DND-41 (cell line): ENCODE results near the gene SBK3.
A peak's percentile ranks its signal among the peaks of the same experiment; 100 is the strongest.

Source experiments
- ATAC-seq: fragments of 200-7000 bp; cut with Tn5 transposase; 3 replicates; pipeline ENCODE4 v1.9.1; 2021; ENCODE audit warnings: low read depth; ENCODE audit not compliant: insufficient read depth
- DNase-seq: peaks from one replicate; pipeline ENCODE4 v3.0.0-alpha.2; 2020
- H2AFZ ChIP-seq: 2 replicates; pipeline ENCODE4 v1.6.0; 2012; ENCODE audit warnings: low read depth, low read length
- H3K27ac ChIP-seq: 2 replicates; pipeline ENCODE4 v1.5.1; 2012; ENCODE audit warnings: low read length, inconsistent platforms
- H3K27me3 ChIP-seq: fragments of 200-600 bp; sonication (generic); 2 replicates; pipeline ENCODE4 v1.6.0; 2012; ENCODE audit warnings: low read length, mild to moderate bottlenecking, inconsistent platforms; ENCODE audit not compliant: insufficient read depth, poor library complexity
- H3K36me3 ChIP-seq: 2 replicates; pipeline ENCODE4 v1.5.1; 2012; ENCODE audit warnings: low read length, inconsistent platforms; ENCODE audit not compliant: insufficient read depth
- H3K4me1 ChIP-seq: 2 replicates; pipeline ENCODE4 v1.5.1; 2012; ENCODE audit warnings: mild to moderate bottlenecking, low read length; ENCODE audit not compliant: insufficient read depth
- H3K4me2 ChIP-seq: 2 replicates; pipeline ENCODE4 v1.6.0; 2012; ENCODE audit warnings: mild to moderate bottlenecking, moderate library complexity, low read length, inconsistent platforms; ENCODE audit not compliant: insufficient read depth
- H3K4me3 ChIP-seq, 2 experiments: fragments of 200-600 bp in 1 of 2; shearing (Covaris generic) in 1 of 2; 2 replicates each; pipeline ENCODE4 v1.5.1; 2012 to 2016; ENCODE audit warnings: inconsistent platforms in 2 of 2, low read length in 2 of 2, mild to moderate bottlenecking in 2 of 2, low read depth in 1 of 2, moderate library complexity in 1 of 2
- H3K79me2 ChIP-seq: 2 replicates; pipeline ENCODE4 v1.6.0; 2012; ENCODE audit warnings: low read length, inconsistent platforms; ENCODE audit not compliant: insufficient read depth
- H3K9ac ChIP-seq: 2 replicates; pipeline ENCODE4 v1.6.0; 2012; ENCODE audit warnings: low read depth, mild to moderate bottlenecking, inconsistent platforms, low read length, moderate library complexity
- H3K9me3 ChIP-seq: 2 replicates; pipeline ENCODE4 v1.5.1; 2012; ENCODE audit warnings: low read length, moderate library complexity, mild to moderate bottlenecking, inconsistent platforms; ENCODE audit not compliant: insufficient read depth, severe bottlenecking
- H4K20me1 ChIP-seq: 2 replicates; pipeline ENCODE4 v1.6.0; 2012; ENCODE audit warnings: low read length; ENCODE audit not compliant: insufficient read depth
- EZH2 ChIP-seq: IDR thresholded peaks from 3 replicates; pipeline ENCODE4 v1.6.1; 2012; ENCODE audit warnings: borderline replicate concordance, low read depth, mild to moderate bottlenecking, moderate library complexity, low read length, inconsistent platforms; ENCODE audit not compliant: severe bottlenecking
- TF ChIP-seq, protein P1 (sequence below): IDR thresholded peaks from 2 replicates; pipeline ENCODE4 v1.5.1; 2012; ENCODE audit warnings: borderline replicate concordance, low read length, moderate library complexity, mild to moderate bottlenecking; ENCODE audit not compliant: poor library complexity, severe bottlenecking; ENCODE audit errors: extremely low read depth

The SBK3 gene

DNA sequence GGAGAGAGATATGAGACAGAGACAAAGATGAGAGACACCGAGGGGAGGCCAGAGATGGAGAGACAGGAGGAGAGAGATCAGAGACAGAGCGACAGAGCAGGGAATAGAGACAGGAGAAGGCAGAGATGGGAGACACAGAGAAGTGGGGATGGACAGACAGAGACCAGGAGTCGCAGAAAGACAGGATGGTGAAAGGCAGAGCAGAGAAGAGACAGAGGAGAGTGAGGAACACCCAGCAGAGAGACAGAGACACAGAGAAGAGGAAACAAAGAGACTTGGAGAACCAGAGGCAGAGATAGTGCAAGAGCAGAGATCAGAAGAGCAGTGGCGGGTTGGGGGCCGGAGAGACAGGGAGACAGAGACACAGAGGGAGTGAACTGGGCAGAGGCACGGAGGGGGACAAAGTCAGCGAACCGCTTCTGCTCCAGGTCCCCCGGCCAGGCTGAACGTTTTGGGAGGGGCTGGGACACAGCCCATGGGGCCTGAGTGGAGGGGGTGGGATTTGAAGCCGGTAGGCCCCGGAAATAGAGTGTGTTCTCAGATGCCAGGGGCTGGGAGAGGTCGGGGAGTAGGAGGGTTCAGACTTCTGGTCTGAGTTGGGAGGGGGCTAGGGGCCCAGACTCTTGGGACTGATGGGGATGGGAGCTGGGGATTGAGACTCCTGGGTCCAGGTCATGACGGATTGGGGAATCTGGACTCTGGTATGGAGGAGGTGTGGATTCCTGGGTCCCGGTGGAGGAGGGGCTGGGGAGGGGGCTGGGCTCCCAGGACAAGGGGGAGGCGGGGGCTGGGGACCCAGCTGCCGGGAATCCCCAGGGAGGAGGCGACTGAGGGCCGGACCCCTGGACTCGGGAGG is 34.7 kb upstream of the SBK3 start:
- Histone ChIP-seq H3K4me2 (peak overlapping the region; percentile 95), H3K36me3 (peaks cover 12% of the 10 kb centered on the region), H2AFZ (peak overlapping the region; percentile 98), H3K27me3 (no peaks in the 10 kb centered on the region), H4K20me1 (no peaks in the 10 kb centered on the region), H3K4me3 (peak overlapping the region; percentile 61 to 70; a peak in 3 of 4 replicates), H3K9me3 (no peaks in the 10 kb centered on the region), H3K79me2 (peaks cover 23% of the 10 kb centered on the region), H3K4me1 (peaks cover 18% of the 10 kb centered on the region), H3K27ac (peak overlapping the region; percentile 80), H3K9ac (peak overlapping the region; percentile 75)
- peak; percentile 72 for ATAC-seq
- TF ChIP-seq, protein P1, sequence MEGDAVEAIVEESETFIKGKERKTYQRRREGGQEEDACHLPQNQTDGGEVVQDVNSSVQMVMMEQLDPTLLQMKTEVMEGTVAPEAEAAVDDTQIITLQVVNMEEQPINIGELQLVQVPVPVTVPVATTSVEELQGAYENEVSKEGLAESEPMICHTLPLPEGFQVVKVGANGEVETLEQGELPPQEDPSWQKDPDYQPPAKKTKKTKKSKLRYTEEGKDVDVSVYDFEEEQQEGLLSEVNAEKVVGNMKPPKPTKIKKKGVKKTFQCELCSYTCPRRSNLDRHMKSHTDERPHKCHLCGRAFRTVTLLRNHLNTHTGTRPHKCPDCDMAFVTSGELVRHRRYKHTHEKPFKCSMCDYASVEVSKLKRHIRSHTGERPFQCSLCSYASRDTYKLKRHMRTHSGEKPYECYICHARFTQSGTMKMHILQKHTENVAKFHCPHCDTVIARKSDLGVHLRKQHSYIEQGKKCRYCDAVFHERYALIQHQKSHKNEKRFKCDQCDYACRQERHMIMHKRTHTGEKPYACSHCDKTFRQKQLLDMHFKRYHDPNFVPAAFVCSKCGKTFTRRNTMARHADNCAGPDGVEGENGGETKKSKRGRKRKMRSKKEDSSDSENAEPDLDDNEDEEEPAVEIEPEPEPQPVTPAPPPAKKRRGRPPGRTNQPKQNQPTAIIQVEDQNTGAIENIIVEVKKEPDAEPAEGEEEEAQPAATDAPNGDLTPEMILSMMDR, result no peak
- TF ChIP-seq EZH2, result no peak
- DNase-seq, result peak; percentile 57

DNA sequence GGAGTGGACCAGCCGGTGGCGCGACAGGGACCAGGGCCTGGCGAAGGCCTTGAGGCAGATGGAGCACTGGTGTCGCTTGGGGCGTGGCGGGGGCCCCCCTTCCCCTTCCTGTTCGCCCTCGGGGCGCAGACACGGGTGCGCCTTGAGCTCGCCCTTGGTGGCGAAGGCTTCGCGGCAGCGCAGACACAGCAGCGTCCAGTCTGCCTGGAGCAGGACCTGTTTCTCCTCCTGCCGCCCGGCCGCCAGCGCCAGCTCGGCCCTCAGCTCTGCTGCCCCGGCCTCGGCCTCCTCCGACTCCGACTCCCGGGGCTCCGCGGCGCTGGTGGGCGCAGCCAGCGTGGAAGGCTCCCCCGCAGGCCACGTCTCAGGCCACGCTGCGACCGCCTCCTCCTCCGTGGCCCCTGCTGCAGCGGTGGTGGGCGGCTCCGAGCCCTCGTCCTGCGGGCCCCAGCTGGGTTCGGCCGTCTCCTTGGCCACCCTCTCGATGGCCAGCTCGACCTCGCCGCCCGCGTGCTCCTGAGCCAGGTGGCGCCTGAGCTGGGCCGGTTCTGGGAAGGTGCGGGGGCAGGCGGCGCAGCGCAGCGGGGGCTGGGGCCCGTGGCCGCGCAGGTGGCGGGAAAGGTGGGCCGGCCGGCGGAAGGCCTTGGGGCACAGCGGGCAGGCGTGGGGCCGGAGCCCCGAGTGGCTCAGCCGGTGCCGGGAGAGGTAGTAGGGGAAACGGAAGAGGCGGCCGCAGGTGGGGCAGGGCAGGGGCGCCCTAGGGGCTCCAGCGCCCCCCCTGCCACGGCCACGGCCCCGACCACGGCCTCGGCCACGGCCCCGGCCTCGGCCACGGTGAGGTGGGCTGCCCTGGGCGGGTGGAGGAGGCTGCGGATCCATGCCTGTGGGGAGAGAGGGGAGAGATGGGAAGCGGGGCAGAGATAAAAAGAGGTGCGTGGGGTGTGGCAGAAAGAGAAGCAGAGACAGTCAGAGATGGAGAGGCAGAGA is 33.7 kb upstream of the SBK3 start:
- H3K4me1 ChIP-seq, result peaks cover 18% of the 10 kb centered on the region
- ATAC-seq (no peak), DNase-seq (no peak)
- peak overlapping the region; percentile 80; the same call in 1 of the 2 replicates for H3K27ac ChIP-seq
- TF ChIP-seq, protein P1, result no peak
- TF ChIP-seq EZH2, result no peak
- peak overlapping the region; percentile 61 to 70; a peak in 3 of 4 replicates for H3K4me3 ChIP-seq
- peak overlapping the region; percentile 95 for H3K4me2 ChIP-seq
- H3K9ac ChIP-seq, result peak overlapping the region; percentile 75
- no peaks in the 10 kb centered on the region for H3K9me3 ChIP-seq
- H2AFZ ChIP-seq, result no peak overlapping the region
- no peaks in the 10 kb centered on the region for H4K20me1 ChIP-seq
- H3K79me2 ChIP-seq, result peaks cover 23% of the 10 kb centered on the region
- H3K27me3 ChIP-seq, result no peaks in the 10 kb centered on the region
- peaks cover 12% of the 10 kb centered on the region for H3K36me3 ChIP-seq

DNA sequence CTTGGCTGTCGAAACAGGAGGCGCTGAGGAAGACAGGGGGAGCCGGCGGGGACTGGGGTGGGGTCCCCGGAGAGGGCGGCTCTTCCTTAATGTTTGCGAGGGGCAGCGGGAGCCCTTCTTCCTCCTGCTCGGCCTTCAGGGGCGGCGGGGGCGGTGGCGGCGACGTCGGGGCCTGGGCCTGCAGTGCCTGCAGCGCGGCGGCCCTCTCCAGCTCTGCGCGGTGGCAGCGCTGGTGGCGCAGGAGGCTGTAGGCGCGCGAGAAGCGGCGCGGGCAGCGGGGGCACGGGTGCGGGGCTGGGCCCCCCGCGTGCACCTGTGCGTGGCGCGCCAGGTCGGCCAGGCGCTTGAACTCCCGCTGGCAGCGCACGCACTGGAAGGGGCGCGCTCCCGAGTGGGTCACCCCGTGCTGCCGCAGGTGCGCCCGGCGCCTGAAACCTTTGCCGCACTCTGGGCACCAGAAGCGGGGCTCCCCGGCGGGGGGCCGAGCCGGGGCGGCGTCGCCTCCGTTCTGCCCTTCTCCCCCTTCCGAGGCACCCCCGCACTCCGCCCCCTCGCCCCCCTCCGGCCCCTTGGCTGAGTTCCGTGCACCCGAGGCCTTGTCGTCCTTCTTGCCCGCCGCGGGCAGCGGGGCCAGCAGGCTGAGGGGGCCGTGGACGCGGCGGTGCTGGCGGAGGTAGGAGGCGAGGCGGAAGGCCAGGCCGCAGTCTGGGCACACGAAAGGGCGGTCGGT is 32.9 kb upstream of the SBK3 start:
- no peak for TF ChIP-seq EZH2
- TF ChIP-seq, protein P1, result no peak
- no peaks in the 10 kb centered on the region for H4K20me1 ChIP-seq
- H3K9me3 ChIP-seq, result no peaks in the 10 kb centered on the region
- H3K36me3 ChIP-seq, result peaks cover 12% of the 10 kb centered on the region
- H3K27ac ChIP-seq, result no peak overlapping the region
- H3K4me2 ChIP-seq, result no peak overlapping the region
- H2AFZ ChIP-seq, result no peak overlapping the region
- DNase-seq (no peak), ATAC-seq (no peak)
- peaks cover 18% of the 10 kb centered on the region for H3K4me1 ChIP-seq
- peaks cover 23% of the 10 kb centered on the region for H3K79me2 ChIP-seq
- no peak overlapping the region for H3K9ac ChIP-seq
- H3K27me3 ChIP-seq, result no peaks in the 10 kb centered on the region
- no peak overlapping the region for H3K4me3 ChIP-seq
